Measurements from ENCODE around the gene TFCP2. TPM values are rescaled to one million over a fixed set of nuclear protein-coding genes. Genes with fewer than 3 reads are reported as not detected.

Gene TFCP2
- total RNA-seq, 2 experiments from 2014 or later, result 27.4 to 27.9 TPM

DNA sequence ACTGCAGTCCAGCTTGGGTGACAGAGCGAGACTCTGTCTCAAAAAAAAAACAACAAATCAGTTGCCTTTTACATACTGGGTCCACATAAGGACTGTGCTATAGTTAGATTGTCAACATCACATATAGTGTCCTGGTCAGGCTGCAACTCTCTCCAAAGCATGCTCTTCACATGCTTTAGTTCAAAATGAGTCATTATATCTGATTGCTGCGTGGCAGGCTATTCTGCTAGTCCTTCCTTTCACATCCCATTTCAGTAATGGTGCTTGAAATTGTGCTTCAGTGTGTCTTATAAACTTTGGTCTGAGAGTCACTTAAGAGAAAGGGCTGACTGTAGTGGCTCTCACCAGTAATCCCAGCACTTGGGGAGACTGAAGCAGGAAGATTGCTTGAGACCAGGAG is 117.9 kb downstream of the TFCP2 start:
- Mint-ChIP-seq H3K4me3 (no peak overlapping the region), H3K27me3 (no peaks in the 10 kb centered on the region), H3K36me3 (ENCODE audit: low read depth) (peaks cover 54% of the 10 kb centered on the region), H3K9me3 (no peaks in the 10 kb centered on the region), H3K4me1 (ENCODE audit: low read depth) (peaks cover 10% of the 10 kb centered on the region), H3K27ac (no peak overlapping the region)
- POLR2A ChIA-PET, result no interaction called here
- CTCF ChIA-PET, result interaction anchor here (0.6 kb wide), 1 partner anchor 286 kb away, joined by 3 read pairs; no protein-coding TSS in a partner anchor
- TF ChIP-seq, protein P1, sequence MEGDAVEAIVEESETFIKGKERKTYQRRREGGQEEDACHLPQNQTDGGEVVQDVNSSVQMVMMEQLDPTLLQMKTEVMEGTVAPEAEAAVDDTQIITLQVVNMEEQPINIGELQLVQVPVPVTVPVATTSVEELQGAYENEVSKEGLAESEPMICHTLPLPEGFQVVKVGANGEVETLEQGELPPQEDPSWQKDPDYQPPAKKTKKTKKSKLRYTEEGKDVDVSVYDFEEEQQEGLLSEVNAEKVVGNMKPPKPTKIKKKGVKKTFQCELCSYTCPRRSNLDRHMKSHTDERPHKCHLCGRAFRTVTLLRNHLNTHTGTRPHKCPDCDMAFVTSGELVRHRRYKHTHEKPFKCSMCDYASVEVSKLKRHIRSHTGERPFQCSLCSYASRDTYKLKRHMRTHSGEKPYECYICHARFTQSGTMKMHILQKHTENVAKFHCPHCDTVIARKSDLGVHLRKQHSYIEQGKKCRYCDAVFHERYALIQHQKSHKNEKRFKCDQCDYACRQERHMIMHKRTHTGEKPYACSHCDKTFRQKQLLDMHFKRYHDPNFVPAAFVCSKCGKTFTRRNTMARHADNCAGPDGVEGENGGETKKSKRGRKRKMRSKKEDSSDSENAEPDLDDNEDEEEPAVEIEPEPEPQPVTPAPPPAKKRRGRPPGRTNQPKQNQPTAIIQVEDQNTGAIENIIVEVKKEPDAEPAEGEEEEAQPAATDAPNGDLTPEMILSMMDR (IDR thresholded peaks at IDR 0.05), result no peak
- intact Hi-C loops (cut with micrococcal nuclease), result no loop called here
- DNase-seq (no peak), ATAC-seq (no peak)

DNA sequence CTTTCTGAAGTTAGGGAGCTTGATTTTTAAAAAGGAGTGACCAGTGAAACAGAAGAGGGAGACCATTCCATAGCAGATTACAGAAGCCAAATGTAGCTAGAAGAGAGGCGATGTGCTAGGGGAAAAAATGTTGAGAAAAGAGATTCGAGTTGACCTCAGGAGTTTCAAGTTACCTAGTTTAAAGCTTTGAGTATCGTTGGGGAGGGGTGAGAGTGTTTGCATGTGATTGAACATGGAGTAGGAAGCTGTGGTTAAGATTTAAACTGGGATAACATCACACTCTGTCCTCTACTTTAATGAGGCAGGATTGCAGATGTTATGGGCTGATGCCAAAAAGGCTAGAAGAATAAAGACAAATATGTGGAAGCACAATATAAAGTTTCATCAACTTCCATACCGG is 121.1 kb downstream of the TFCP2 start:
- POLR2A ChIA-PET, result interaction anchor here (0.6 to 1.9 kb wide), 4 partner anchors 25 to 54 kb away, joined by 3 to 5 read pairs (median 4); partner anchors contain the start of gene CSRNP2
- intact Hi-C loops (cut with micrococcal nuclease), result no loop called here
- H3K4me3 Mint-ChIP-seq, result no peak overlapping the region

DNA sequence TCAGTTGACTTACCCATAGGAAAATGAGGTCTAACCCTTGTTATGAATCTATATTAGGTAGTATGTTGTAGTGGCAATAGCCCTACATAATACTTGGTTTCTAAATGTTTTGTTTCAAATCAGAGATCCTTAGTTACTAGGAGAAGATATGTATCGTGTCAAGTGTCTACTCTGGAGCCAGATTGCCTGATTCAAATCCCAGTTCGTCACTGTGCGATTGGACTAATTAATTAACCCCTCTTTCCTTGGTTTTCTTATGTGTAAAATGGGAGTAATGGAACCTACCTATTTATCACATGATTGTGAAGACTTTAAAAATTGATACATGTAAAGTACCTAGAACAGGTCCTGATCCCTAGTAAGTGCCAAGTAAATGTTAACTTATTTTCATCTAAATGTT is 123.4 kb downstream of the TFCP2 start:
- Mint-ChIP-seq H3K4me3 (peak overlapping the region; percentile 97), H3K36me3 (ENCODE audit: low read depth) (peaks cover 35% of the 10 kb centered on the region), H3K9me3 (no peaks in the 10 kb centered on the region), H3K4me1 (ENCODE audit: low read depth) (peaks cover 28% of the 10 kb centered on the region), H3K27ac (peak overlapping the region; percentile 96), H3K27me3 (no peaks in the 10 kb centered on the region)
- TF ChIP-seq, protein P1 (IDR thresholded peaks at IDR 0.05), result no peak
- POLR2A ChIA-PET, result interaction anchor here (1.2 to 2.5 kb wide), 2 partner anchors 33 to 201 kb away, joined by 3 to 11 read pairs; partner anchors contain the start of gene CSRNP2
- intact Hi-C loops (cut with micrococcal nuclease), result no loop called here
- CTCF ChIA-PET, result interaction anchor here (0.9 to 2.9 kb wide), 3 partner anchors 40 to 292 kb away, joined by 4 to 10 read pairs (median 4); no protein-coding TSS in a partner anchor
- no peak for DNase-seq
- no peak for ATAC-seq

More for the DNA sequence above, 121.1 kb downstream of the TFCP2 start:
- peaks cover 25% of the 10 kb centered on the region for H3K4me1 Mint-ChIP-seq (ENCODE audit: low read depth)
- H3K27me3 Mint-ChIP-seq, result no peaks in the 10 kb centered on the region
- H3K27ac Mint-ChIP-seq, result peak overlapping the region; percentile 77
- DNase-seq (no peak), ATAC-seq (no peak)
- CTCF ChIA-PET, result interaction anchor here (1.2 to 1.4 kb wide), 2 partner anchors 9 to 287 kb away, joined by 3 to 4 read pairs; no protein-coding TSS in a partner anchor
- H3K9me3 Mint-ChIP-seq, result no peaks in the 10 kb centered on the region
- peaks cover 46% of the 10 kb centered on the region for H3K36me3 Mint-ChIP-seq (ENCODE audit: low read depth)
- TF ChIP-seq, protein P1 (IDR thresholded peaks at IDR 0.05), result no peak

DNA sequence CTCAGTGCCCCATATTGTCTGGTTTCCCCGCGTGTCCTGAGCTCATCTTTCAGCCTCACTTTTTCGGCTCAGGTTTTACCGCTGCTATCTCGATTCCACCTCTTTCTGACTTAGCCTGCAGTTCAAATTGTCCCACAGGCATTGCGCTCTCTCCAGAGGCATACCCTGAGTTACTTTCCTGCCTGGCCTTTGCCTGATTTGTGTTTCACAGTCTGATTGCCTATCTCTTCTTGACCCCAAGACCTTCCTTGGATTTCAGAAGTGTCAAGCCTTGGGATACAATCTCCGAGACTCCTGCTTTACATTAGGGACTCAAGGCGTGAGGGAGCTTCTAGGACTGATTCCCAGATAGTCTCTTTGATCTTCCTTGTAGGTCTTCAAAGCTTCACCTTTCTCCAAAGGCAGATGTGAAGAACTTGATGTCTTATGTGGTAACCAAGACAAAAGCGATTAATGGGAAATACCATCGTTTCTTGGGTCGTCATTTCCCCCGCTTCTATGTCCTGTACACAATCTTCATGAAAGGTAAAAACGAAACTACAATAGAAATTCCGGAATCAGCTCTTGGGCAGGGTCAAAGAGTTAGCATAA is 124.2 kb downstream of the TFCP2 start:
- Mint-ChIP-seq H3K36me3 (ENCODE audit: low read depth) (peaks cover 29% of the 10 kb centered on the region), H3K9me3 (no peaks in the 10 kb centered on the region), H3K4me3 (peak overlapping the region; percentile 97), H3K4me1 (ENCODE audit: low read depth) (peaks cover 28% of the 10 kb centered on the region), H3K27ac (peak overlapping the region; percentile 96), H3K27me3 (no peaks in the 10 kb centered on the region)
- TF ChIP-seq, protein P1 (IDR thresholded peaks at IDR 0.05), result no peak
- intact Hi-C loops (cut with micrococcal nuclease), result no loop called here
- POLR2A ChIA-PET, result interaction anchor here (0.6 to 2.5 kb wide), 11 partner anchors 13 to 206 kb away, joined by 3 to 11 read pairs (median 4); partner anchors contain the start of genes CSRNP2, POU6F1 and SLC11A2
- CTCF ChIA-PET, result interaction anchor here (0.8 to 2.9 kb wide), 5 partner anchors 13 to 292 kb away, joined by 3 to 10 read pairs (median 4); no protein-coding TSS in a partner anchor
- DNase-seq, result no peak
- no peak for ATAC-seq

All from activated CD8-positive, alpha-beta T cell treated with anti-CD3 and anti-CD28 coated beads for 36 hours (primary cell).